DMS114 treated with DMSO at 0.1 percent for 48 hours (cell line): Measurements from ENCODE around the gene FAM81A.

Experiments used
- DNase-seq: peaks from one replicate; lab custom pipeline; 2025; ENCODE audit not compliant: unreplicated experiment; lab: John Stamatoyannopoulos, UW

Gene FAM81A

DNA sequence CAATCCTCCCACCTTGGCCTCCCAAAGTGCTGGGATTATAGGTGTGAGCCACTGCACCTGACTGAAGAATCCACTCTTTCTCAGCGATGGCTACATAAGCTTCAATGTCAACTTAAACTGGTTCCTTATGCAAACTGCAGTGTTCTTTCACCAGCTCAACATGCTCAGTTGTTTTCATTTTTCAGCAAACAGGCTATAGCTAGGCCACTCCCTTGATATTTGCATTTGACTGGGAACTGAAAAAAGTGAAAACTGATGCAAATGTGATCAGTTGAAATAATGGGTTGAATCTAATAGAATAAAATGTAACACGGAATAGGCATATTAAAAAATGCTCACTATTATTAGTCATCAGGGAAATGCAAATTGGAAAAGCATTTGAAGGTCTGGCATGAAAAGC, 99.4 kb downstream of the FAM81A start:
- no peak for DNase-seq

DNA sequence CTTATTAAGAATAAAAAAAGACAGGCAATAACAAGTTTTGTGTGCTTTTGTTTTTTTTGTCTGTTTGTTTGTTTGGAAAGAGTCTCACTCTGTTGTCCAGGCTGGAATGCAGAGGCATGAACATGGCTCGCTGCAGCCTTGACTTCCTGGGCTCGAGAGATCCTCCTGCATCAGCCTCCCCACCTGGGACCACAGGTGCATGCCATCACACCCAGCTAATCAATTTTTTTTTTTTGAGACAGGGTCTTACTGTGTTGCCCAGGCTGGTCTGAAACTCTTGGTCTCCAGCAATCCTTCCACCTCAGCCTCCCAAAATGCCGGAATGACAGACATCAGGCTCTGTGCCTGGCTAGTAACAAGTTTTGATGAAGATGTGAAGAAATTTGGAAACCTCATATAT, 100.5 kb downstream of the FAM81A start:
- DNase-seq: no peak

DNA sequence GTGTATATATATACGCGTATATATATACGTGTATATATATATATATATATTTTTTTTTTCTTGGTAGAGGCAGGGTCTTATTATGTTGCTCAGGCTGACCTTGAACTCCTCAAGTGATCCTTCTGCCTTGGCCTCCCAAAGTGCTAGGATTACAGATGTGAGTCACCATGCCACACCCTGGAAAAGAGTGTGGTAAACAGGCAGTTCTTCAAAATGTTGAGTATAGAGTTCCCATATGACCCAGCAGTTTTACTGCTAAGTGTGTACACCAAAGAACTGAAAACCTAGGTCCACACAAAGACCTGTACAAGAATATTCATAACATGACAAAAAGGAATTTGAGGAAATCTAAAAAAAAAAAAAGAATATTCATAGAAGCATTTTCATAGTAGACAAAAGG, 101.8 kb downstream of the FAM81A start:
- DNase-seq: no peak

DNA sequence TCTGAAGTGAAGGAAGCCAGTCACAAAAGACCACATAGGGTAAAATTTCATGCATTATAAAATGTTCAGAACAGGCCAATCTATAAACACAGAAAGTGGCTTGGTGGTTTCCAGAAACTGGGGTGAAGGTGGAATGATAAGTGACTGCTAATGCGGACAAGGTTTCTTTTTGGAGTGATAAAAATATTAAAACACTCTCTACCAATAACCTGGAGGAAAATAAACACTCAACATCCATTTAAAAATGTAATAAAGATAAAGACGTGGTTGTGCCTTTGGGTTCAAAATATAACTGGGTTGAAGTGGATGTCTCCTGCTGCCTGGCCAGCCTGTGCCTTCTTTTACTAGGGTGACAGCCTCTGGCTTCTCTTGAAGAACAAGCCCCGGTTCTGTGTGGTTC, 102.7 kb downstream of the FAM81A start:
- no peak for DNase-seq

DNA sequence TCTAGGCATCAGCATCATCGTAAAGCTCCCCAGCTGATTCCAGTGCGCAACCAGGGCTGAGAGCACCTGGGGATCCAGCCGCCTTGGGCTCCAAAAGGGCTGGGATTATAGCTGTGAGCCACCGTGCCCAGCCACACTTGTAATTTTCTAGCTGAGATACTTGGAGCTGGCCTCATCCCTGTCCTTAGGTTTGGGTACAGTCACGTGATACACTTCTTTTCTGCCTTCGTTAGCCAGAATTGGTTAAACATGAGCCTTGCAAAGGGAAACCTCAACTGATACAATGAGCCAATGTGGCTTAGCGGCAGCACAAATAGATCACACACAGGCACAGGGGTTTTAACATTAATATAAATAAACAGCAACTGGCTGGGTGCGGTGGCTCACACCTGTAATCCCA, 103.8 kb downstream of the FAM81A start:
- DNase-seq: no peak

DNA sequence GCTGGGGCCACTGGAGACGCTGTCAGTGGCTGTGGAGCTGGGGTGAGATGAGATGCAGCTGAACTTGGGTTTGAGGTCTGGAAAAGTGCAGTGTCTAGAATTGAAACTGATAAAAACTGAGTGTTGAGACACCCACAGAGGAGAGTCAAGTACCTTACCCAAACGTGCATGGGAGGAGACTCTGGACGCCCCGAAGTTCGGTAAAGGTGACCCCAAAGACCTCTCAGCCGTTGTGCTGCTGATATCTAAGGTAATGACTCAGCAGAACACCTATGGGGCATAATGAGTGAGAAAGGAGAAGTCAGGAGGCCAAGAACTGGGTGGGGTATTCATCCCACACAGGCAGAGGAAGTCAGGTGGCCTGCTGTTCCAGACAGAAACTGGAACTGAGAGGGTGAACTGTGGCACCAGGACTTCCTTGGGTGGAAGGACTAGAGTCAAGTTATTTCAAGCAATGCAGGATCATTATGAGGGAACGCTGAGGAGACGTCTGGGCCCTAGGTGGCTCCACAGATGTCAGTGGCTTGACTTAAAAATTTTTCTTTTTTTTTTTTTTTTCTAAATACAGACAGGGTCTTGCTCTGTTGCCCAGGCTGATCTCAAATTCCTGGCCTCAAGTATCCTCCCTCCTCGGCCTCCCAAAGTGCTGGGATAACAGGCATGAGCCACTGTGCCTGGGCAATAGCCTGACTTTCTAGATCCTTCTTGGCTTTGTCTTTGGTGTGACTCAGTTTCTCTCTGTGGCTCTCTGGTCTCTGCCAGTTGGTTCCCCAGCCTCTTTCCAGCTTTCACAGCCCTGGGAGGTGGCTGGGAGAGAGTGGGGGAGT, 105.9 kb downstream of the FAM81A start:
- DNase-seq: no peak

DNA sequence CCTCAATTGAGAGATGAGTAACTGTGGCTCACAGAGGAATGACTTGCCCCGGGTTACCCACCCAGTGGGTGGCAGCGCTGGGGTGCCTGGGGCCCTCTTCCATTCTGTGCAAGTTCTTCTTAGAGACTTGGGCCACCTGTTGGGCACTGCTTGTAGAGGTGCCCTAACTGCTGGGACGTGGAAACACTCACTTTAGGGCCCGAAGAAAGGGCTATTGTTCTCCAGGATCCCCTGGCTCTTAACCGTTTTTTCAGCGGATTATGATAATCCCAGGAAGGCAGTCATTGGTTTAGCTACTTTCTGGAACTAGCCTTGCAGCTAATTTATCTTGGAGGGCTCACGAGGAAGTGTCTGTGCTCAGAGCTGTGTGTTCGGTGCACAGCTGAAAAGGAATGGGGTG, 107.6 kb downstream of the FAM81A start:
- DNase-seq: no peak

DNA sequence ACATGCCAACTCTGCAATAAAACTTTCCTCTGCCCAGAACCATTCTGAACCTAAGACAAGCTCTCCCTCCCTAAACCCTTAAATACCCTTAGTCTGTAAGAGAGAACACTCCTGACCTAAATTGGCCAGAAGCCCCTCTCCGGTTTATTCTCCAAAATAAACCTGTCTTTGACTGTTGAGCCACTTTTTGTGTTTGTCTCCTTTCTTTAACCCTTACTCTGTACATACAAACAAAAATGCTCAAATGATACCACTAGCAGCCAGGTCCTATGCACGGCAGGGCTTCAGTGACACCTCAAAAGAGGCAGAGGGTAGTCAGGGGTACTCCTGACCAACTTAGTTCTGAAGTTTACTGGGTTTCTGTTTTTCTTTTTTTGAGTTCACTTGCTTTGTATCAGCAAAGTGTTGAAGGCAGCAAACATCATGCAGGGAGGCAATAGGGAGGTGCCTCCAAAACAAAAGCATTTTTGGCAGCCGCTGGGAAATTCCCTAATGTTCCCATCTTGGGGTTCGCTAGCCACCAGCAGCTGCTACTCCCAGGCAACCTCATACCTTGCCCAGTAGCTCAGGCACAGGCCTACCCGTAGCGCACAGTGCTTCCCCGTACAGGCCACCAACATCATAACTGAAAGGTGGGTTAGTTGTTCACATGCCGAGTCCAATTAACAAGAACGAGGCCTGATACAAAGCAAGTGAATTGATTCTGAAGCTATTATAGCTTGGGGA, 110.7 kb downstream of the FAM81A start:
- no peak for DNase-seq

DNA sequence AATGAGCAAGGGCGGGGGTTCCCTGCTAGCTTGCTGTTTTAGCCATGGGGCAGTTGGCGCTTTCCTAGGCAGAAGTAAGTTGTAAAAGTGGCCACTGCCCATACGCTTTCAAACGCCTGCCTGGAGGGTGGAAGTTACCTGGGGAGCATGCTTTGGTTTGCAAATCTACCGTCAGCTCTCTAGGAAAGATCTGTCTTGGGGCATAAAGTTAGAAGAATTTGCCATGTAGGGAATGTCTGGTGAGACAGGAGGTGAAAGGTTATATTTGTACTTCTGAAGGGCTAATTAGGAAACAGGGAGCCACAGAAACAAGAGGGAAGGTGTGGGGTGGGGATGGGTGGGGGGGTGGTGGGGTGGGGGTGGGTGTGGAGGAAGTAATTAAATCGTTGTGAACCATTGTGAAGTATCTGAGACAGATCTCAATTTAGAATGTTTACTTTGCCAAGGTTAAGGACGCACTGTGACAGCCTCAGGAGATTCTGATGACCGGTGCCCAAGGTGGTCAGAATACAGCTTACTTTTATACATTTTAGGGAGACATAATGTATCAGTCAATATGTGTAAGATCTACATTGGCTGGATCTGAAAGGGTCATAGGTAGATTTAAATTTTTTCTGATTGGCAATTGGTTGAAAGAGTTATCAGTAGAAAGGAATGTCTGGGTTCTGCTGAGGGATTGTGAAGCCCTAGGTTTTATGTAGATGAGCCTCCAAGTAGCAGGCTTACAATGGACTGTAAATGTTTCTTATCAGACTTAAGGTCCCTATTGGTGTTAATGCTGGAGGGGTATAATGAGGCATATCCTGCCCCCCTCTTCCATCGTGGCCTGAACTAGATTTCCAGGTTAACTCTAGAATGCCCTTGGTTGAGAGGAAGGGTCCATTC, 111.6 kb downstream of the FAM81A start:
- no peak for DNase-seq

DNA sequence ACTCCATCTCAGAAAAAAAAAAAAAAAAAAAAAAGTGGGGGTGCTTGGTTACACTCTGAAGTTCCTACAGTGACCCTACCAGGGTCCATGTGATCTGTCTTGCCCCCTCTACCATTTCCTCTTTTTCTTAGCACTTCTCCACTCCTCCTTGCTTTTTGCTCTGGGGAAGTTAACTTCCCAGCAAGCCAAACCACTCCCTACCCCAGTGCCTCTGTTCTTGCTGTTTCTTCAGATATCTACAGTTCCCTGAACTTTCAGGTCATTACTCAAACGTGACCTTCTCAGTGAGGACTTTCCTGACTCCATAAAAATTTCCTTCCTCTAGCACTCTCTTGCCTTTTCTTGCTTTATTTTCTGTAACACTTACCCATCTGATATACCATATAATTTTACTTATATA, 112.5 kb downstream of the FAM81A start:
- no peak for DNase-seq

DNA sequence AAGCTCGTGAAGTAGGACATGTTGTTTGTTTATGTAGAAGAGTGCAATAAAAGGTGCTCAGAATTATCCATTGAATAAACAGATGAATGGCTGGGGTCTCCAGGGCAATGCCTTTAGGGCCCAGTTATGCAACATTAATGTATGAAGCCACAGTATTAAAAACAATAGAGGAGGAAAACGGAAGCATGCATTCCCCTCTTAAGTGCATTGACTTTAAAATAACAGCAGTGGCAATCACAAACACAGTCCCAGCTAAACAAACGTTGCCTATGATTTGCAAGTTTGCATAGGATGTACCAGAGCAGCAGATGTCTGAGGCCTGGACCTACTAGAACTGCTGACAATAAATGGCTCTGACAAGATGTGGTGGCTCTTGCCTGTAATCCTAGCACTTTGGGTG, 113.0 kb downstream of the FAM81A start:
- DNase-seq: no peak

DNA sequence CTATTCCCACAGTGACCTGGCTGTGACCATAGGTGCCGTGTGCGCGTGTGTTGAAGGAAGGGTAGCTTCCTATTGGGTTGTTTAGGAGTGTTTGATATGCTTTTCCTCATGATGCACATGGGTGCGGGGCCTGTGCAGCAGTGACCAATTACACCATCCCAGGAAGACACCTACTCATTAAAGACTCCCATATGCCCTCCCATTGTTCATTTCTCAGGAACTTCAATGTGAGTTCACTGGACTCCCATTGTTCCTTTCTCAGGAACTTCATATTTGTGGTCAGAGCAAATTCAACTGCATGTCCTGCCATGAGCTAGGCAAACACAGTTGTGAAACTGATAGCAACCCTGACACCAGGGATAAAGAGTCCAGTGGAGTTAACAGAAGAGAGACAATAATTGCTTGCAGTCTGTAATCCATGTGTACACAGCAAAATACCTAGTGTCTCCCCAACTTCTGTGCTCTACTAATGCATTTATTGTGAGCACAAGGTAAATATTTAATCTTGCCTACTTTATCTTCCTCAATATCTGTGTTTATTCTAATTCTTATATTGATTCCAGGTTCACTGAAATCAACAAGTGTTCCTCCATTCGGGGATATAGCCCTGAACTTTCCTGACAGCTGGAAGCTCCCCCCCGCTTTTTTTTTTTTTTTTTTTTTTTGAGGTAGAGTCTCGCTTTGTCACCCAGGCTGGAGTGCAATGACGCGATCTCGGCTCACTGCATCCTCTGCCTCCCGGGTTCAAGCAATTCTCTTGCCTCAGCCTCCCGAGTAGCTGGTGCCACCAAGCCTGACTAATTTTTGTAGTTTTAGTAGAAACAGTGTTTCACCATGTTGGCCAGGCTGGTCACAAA, 116.1 kb downstream of the FAM81A start:
- DNase-seq: no peak

DNA sequence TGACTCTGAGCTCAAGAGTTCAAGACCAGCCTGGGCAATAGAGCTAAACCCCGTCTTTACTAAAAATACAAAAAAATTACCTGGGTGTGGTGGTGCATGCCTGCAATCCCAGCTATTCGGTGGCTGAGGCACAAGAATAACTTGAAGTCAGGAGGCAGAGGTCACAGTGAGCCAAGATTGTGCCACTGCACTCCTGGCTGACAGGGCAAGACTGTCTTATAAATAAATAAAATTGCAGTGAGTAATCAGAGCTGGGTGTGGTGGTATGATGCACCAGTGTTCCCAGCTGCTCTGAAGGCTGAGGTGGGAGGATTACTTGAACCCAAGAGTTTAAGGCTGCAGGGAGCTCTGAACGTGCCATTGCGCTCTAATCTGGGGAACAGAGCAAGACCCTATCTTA, 117.7 kb downstream of the FAM81A start:
- DNase-seq: no peak

DNA sequence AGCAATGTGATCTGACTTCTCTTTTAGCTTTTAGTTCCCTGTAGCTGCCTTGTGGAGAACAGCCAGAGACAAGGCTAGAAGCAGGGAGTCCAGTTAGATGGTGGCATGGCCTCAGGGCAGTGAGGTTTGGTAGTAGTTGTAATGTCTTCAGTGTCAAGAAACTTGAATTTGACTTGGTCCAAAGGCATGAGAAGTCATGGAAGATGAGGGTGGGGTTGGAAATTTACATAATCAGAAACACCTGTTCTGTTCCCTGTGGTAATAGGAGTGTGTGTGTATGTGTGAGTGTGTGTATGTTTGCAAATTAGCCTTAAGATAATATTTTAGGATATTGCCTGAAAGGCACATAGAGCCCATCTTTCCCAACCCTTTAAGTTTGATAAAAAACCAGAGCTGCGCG, 118.4 kb downstream of the FAM81A start:
- DNase-seq: no peak

DNA sequence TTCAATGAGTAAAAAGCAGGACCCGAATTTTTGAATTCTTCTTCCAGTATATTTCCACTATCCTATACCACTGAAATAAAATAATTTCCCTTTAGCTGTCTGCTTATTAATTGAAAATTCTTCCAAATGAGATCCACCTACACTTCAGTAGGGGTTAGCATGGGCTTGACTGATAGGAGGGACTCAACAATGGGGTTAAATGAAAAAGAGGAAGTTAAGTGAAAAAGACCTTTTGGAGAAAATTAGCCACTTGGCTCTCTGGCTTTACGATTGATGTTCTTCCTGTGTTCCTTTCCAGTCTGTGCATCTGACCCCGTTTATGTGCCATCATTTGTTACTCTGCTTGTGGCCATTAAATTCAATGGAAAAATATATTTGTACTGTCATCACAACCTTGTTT, 119.6 kb downstream of the FAM81A start:
- DNase-seq: no peak

DNA sequence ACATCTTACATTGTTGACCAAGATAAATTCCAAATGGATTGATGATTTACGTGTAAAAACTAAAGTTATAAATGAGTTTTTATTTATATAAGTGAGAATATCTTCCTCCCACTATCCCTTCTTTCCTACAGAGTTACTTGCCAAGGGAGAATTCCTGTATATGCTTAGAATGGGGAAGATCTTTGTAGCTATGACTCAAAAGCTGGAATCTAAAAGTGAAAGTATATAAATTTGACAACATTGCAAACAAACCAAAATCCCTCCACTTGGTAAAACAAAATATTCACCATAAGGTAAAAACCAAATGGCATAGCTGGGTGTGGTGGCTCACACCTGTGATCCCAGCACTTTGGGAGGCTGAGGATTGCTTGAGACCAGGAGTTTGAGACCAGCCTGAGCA, 120.9 kb downstream of the FAM81A start:
- no peak for DNase-seq

DNA sequence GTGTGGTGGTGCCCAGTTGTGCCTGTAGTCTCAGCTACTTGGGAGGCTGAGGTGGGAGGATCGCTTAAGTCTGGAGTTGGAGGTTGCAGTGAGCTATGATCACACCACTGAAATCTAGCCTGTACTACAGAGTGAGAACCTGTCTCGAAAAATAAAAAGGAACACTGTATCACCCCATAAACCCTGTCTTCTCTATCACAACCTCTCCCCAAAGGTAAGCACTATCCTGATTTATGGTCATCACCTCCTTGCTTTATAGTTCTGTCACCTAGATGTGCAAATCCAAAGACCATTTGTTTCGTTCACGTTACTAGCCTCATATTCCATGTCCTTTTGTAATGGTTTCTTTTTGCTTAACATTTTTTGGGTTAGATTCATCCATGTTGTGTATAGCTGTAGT, 123.6 kb downstream of the FAM81A start:
- DNase-seq: no peak

DNA sequence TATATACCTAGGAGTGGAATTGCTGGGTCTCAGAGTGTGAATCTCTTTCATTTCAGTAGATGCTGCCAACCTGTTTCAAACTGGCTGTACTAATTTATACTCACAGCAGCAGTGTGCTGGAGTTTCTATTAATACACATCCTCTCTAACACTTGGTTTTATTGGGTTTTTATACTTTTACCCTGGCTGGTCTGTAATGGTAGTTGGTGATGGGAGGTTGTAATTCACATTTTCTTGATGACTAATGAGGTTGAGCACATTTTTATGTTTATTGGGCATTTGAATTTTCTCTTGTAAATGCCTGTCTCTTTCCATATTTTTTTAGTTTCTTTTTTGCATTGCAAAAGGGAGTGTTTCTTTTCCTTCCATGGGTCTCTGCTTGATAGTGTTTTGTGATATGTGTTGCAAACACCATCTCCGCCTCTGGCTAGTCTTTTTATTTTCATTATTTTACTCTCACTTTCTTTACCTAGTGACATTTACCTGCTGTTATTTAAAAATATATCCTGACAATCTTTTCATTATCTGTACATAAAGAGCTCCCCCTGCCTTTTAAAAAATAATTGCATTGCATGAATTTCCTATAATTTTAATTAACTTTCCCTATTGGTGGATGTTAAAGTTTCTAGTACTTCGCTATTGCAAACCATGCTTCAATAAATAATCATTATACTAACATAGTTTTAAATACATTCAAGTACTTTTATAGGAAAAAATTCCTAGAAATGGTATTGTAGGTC, 124.6 kb downstream of the FAM81A start:
- DNase-seq: no peak

DNA sequence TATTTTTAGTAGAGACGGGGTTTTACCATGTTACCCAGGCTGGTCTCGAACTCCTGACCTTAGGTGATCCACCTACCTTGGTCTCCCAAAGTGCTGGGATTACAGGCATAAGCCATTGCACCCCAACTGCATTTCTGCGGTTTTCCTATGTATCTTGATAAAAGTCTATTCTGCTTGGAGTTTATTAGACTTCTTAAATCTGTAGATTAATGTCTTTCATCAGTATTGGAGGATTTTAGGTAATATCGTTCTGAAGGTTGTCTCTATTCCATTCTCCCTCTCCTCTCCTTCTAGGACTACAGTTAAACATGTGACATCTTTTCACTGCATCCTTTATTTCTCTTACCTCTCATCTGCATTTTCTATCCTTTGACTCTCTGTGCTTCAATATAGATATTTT, 127.3 kb downstream of the FAM81A start:
- no peak for DNase-seq

DNA sequence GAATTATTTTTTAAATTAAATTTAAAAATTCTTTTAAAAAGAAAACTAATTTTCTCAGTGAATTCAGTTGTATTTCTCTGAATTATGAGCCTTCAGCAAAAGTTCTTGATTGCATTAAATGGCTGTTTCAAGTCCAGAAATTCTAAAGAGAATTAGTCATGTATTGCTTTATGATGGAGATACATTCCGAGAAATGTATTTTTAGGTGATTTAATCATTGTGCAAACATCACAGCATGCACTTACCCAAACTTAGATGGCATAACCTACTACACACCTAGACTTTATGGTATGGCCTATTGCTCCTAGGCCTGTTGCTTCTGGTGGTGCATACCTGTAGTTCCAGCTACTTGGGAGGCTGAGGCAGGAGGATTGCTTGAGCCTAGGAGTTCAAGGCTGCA, 129.3 kb downstream of the FAM81A start:
- no peak for DNase-seq
